Small intestine (tissue), 7 donors: Measurements from ENCODE around the gene SLC25A3. TPM values are rescaled to one million over a fixed set of nuclear protein-coding genes. Genes with fewer than 3 reads are reported as not detected.
A peak's percentile ranks its signal among the peaks of the same experiment; 100 is the strongest.

ENCODE experiments used
- DNase-seq, 2 donors: peaks; one replicate each; pipeline versions ENCODE4 v3.0.0 to v3.0.0-alpha.2; 2013
- FAIRE-seq: peaks from 2 replicates; lab custom pipeline; 2012; peaks lifted over from hg19 to GRCh38; lab: Jason Lieb, UNC
- H3K27ac ChIP-seq, 3 donors: one replicate each; pipeline ENCODE4 v1.5.1; 2013; ENCODE audit warnings: low read length in 2 of 3, mild to moderate bottlenecking in 2 of 3, control low read depth in 1 of 3, inconsistent platforms in 1 of 3, low read depth in 1 of 3, moderate library complexity in 1 of 3
- H3K27me3 ChIP-seq, 3 donors: one replicate each; pipeline ENCODE4 v1.6.1; 2013; ENCODE audit warnings: low read length in 3 of 3, inconsistent platforms in 1 of 3; ENCODE audit not compliant: control insufficient read depth in 3 of 3, insufficient read depth in 3 of 3
- H3K36me3 ChIP-seq, 3 donors: one replicate each; pipeline ENCODE4 v1.6.1; 2013; ENCODE audit warnings: low read length in 3 of 3, inconsistent platforms in 1 of 3, low read depth in 1 of 3, mild to moderate bottlenecking in 1 of 3, moderate library complexity in 1 of 3; ENCODE audit not compliant: control insufficient read depth in 3 of 3, insufficient read depth in 2 of 3
- H3K4me1 ChIP-seq, 3 donors: one replicate each; pipeline ENCODE4 v1.6.1; 2013; ENCODE audit warnings: low read length in 2 of 3, inconsistent platforms in 1 of 3, low read depth in 1 of 3, mild to moderate bottlenecking in 1 of 3, moderate library complexity in 1 of 3; ENCODE audit not compliant: control insufficient read depth in 3 of 3, insufficient read depth in 2 of 3
- H3K4me3 ChIP-seq, 3 donors: one replicate each; pipeline ENCODE4 v1.5.1; 2013; ENCODE audit warnings: low read length in 3 of 3, control low read depth in 1 of 3, inconsistent platforms in 1 of 3, low read depth in 1 of 3, mild to moderate bottlenecking in 1 of 3, moderate library complexity in 1 of 3
- H3K9me3 ChIP-seq, 2 donors: one replicate each; pipeline ENCODE4 v1.6.1; 2013; ENCODE audit warnings: low read depth in 1 of 2, low read length in 1 of 2; ENCODE audit not compliant: control insufficient read depth in 2 of 2, insufficient read depth in 1 of 2
- WGBS, 3 donors: extraction: QIAGEN DNeasy Blood & Tissue Kit; methylation state at CpG; one replicate each; pipeline ENCODE4 v1.1.7; 2013; 5-methylcytosine and 5-hydroxymethylcytosine counted together
- polyA plus RNA-seq, 4 donors: library from polyadenylated mRNA; stranded (reverse) in 3 of 4; unstranded in 1 of 4; fragments of 200-250 nt in 3 of 4; fragments of 120-200 nt in 1 of 4; gene quantifications; one replicate each; pipeline versions ENCODE4 v1.2.1 to v1.2.3, GENCODE V29; 2013
- donor health status: healthy with polysubstance abuse.
- donor health status: control.
- donor health status: control.
- donor health status: Bipolar disorder and iron deficiency.
- donor health status: healthy.

The SLC25A3 gene
- polyA plus RNA-seq, 4 donors: 475 to 968 (median 687) TPM

DNA sequence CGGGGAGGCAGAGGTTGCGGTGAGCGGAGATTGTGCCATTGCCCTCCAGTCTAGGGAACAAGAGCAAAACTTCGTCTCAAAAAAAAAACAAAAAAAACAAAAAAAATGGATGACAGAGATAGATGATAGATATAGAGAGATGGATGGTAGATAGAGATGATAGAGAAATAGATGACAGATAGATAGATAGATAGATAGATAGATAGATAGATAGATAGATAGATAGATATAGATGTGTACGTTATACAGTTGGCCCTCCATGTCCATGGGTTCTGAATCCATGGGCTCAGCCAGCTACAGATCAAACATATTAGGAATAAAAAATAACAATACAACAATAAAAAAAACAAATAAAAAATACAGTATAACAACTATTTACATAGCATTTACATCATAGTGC is 12.8 kb upstream of the SLC25A3 start:
- 93 to 98% (median 94%) methylated on average over 5 of the region's 5 CpGs for WGBS, 3 donors
- Histone ChIP-seq H3K36me3 (no peaks in the 10 kb centered on the region), H3K4me1 (peaks cover 0 to 15% (median 0%) of the 10 kb centered on the region in 3 donors), H3K4me3 (no peak overlapping the region), H3K9me3 (no peaks in the 10 kb centered on the region), H3K27ac (no peak overlapping the region), H3K27me3 (no peaks in the 10 kb centered on the region)
- no peak for DNase-seq
- FAIRE-seq: no peak

DNA sequence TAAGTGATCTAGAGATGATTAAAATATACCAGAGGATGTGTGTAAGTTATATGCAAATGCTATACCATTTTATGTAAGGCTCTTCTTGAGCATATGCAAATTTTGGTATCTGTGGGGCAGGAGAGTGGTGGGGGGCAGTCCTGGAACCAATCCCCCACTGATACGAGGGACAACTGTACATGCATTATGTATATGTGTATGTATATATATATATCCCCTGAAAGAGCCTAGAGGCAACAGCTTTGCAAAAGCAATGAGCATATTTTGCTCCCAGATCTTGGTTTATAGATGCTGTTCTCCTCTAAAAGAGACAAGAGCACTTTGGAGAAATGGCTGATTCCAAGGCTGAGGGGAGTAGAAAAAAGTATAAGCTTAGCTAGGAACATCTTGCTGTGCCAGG is 12.4 kb upstream of the SLC25A3 start:
- Histone ChIP-seq H3K27me3 (no peaks in the 10 kb centered on the region), H3K4me1 (peaks cover 0 to 15% (median 0%) of the 10 kb centered on the region in 3 donors), H3K36me3 (no peaks in the 10 kb centered on the region), H3K4me3 (no peak overlapping the region), H3K9me3 (no peaks in the 10 kb centered on the region), H3K27ac (no peak overlapping the region)
- FAIRE-seq (no peak), DNase-seq (no peak)
- WGBS, 3 donors: 85 to 87% (median 86%) methylated on average over 1 of the region's 1 CpG

- FAIRE-seq (no peak), DNase-seq (no peak)
- no peak overlapping the region for H3K4me3 ChIP-seq
- H3K9me3 ChIP-seq: no peaks in the 10 kb centered on the region
- H3K36me3 ChIP-seq: no peaks in the 10 kb centered on the region
- H3K27me3 ChIP-seq: no peaks in the 10 kb centered on the region
- H3K27ac ChIP-seq: no peak overlapping the region
- WGBS, 3 donors: 77 to 87% (median 80%) methylated on average over 6 of the region's 6 CpGs
- peaks cover 0 to 15% (median 0%) of the 10 kb centered on the region in 3 donors for H3K4me1 ChIP-seq
Observed at GRCh38 chr12:98582093-98582492, 11.4 kb upstream of the SLC25A3 start.

GRCh38 chr12:98587084-98587483 is 6.4 kb upstream of the SLC25A3 start:
- FAIRE-seq (no peak), DNase-seq (peak in 1 of 2 donors; percentile 38)
- Histone ChIP-seq H3K4me3 (no peak overlapping the region), H3K27me3 (no peaks in the 10 kb centered on the region), H3K4me1 (no peaks in the 10 kb centered on the region), H3K9me3 (no peaks in the 10 kb centered on the region), H3K36me3 (no peaks in the 10 kb centered on the region), H3K27ac (no peak overlapping the region)
- WGBS, 3 donors: 22 to 62% (median 41%) methylated on average over 5 of the region's 5 CpGs

DNA sequence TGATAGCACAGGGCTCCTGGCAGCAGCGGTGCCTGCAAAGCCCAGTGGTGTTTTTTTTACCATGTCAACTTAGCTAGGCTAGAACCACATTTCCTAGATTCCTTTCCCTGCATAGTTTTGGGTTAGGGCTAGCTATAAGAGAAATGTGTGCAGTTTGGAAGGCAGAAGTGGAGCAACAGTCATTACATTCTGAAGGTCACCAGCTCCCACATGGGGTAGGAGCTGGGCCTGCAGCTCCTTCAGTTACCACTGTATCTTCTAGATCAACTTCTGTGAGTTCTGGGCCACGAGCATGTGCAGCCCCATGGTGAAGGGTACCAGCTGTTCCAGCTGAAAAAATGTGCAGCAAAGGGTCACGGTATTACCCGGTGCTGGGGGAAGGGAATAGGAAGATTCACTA is 2.3 kb upstream of the SLC25A3 start:
- DNase-seq (no peak), FAIRE-seq (no peak)
- no peak overlapping the region for H3K4me3 ChIP-seq
- peaks cover 0 to 10% (median 4%) of the 10 kb centered on the region in 3 donors for H3K4me1 ChIP-seq
- no peaks in the 10 kb centered on the region for H3K9me3 ChIP-seq
- 77 to 90% (median 89%) methylated on average over 4 of the region's 4 CpGs for WGBS, 3 donors
- H3K36me3 ChIP-seq: peaks cover 0 to 6% (median 0%) of the 10 kb centered on the region in 3 donors
- H3K27me3 ChIP-seq: no peaks in the 10 kb centered on the region
- H3K27ac ChIP-seq: no peak overlapping the region

- Histone ChIP-seq H3K4me3 (peak overlapping the region in 2 of 3 donors; percentile 48 to 93), H3K36me3 (peaks cover 2 to 16% (median 12%) of the 10 kb centered on the region in 3 donors), H3K4me1 (peaks cover 2 to 10% (median 4%) of the 10 kb centered on the region in 3 donors), H3K27me3 (no peaks in the 10 kb centered on the region), H3K9me3 (no peaks in the 10 kb centered on the region), H3K27ac (peak overlapping the region; percentile 73 to 92 (median 83))
- DNase-seq (peak in 1 of 2 donors; percentile 68), FAIRE-seq (no peak)
- 8 to 28% (median 18%) methylated on average over 9 of the region's 9 CpGs for WGBS, 3 donors
Observed at GRCh38 chr12:98592825-98593322, 612 bp upstream of the SLC25A3 start.

DNA sequence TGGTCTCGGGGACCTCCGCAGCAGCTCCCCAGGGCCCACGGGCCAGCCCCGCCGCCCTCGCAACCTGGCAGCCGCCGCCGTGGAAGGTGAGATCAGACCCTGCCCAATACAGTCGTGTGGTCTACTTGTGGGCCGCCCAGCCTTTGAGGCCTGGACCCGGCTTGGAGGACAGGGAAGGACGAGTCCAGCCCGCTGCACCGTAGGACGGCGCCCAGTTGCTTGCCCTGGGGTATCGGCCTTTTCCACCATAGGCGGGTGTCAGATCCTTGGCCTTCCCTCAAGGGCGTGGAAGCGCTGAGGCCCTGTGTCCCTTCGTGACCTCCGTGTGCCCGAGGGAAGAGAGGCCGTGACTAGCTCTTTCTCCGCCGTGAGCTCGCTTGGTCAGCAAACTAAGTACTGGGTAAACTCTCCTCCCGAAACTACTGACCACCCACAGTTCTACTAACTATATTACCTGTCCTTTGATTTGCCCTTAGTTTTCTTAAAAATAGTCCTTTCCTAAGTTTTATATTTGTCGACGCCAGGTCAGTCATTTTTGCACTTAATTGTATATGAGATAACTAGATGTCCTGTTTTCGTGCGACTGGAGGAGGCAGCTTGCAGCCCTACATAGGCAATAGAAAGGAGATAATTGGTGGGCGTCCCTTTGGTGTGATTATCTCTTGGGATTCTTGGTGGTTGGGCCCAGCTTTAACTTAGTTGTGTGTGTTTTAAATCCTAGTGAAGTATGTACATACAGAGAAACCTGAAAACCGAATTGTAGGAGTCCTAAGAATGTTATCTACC is 757 bp downstream of the SLC25A3 start:
- Histone ChIP-seq H3K4me1 (peaks cover 2 to 10% (median 4%) of the 10 kb centered on the region in 3 donors), H3K4me3 (peak overlapping the region; percentile 92 to 99 (median 93)), H3K27ac (peak overlapping the region; percentile 98 to 100 (median 98)), H3K27me3 (no peaks in the 10 kb centered on the region), H3K36me3 (peaks cover 9 to 24% (median 22%) of the 10 kb centered on the region in 3 donors), H3K9me3 (no peaks in the 10 kb centered on the region)
- peak; percentile 67 to 78 for DNase-seq
- no peak for FAIRE-seq
- 0% methylated on average over 33 to 35 of the region's 35 CpGs for WGBS, 3 donors

DNA sequence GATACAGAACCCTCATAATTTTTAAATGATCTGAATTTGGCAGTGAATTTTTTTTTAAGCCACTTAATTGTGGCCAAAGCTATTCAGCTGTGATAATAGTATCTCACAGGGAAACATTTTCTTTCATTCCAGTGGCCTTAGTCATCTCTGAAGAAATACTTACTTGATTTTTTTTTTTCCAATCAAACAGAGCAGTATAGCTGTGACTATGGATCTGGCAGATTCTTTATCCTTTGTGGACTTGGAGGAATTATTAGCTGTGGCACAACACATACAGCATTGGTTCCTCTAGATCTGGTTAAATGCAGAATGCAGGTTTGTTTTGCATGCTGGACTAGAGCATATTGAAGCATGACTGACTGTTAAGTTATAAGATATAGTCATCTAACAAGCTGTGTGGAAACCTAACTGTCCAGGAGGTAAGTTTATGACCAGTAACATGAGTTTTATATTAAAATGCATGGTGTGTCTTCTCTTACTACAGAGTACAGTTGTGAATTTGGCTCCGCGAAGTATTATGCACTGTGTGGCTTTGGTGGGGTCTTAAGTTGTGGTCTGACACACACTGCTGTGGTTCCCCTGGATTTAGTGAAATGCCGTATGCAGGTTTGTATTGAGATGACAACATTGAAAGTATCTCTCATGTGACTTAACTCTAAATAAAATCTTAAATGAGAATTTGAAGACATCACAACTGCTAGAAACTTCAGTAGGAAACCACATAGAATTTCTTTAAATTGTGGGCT is 1.9 kb downstream of the SLC25A3 start:
- peaks cover 2 to 10% (median 4%) of the 10 kb centered on the region in 3 donors for H3K4me1 ChIP-seq
- FAIRE-seq (no peak), DNase-seq (peak; percentile 48 to 62)
- no peaks in the 10 kb centered on the region for H3K27me3 ChIP-seq
- H3K36me3 ChIP-seq: peaks cover 9 to 35% (median 28%) of the 10 kb centered on the region in 3 donors
- 45 to 50% (median 48%) methylated on average over 3 of the region's 3 CpGs for WGBS, 3 donors
- H3K4me3 ChIP-seq: peak overlapping the region; percentile 43 to 99 (median 93)
- peak overlapping the region; percentile 11 to 98 (median 24) for H3K27ac ChIP-seq
- no peaks in the 10 kb centered on the region for H3K9me3 ChIP-seq
